Hematopoietic multipotent progenitor cell (in vitro differentiated cells): ENCODE measurements around the gene ECHDC1. TPM values are rescaled to one million over a fixed set of nuclear protein-coding genes. Genes with fewer than 3 reads are reported as not detected.
A peak's percentile ranks its signal among the peaks of the same experiment; 100 is the strongest.
"Not testable (repeated sequence)": the region's sequence is repeated elsewhere in the genome, so short reads cannot be mapped to it uniquely, and the experiment has no call there.

Source experiments
- DNase-seq, 3 donors: peaks; one replicate each; pipeline ENCODE4 v3.0.0-alpha.2; 2011 to 2015; ENCODE audit warnings: low read depth in 2 of 3, low spot score in 2 of 3
- total RNA-seq: library from RNA; depleted of rRNA; stranded (reverse); fragments of >200 nt; gene quantifications from one replicate; pipeline ENCODE4 v1.2.3, GENCODE V29; 2012

The ECHDC1 gene, protein sequence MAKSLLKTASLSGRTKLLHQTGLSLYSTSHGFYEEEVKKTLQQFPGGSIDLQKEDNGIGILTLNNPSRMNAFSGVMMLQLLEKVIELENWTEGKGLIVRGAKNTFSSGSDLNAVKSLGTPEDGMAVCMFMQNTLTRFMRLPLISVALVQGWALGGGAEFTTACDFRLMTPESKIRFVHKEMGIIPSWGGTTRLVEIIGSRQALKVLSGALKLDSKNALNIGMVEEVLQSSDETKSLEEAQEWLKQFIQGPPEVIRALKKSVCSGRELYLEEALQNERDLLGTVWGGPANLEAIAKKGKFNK
- total RNA-seq = 11.6 TPM

DNA sequence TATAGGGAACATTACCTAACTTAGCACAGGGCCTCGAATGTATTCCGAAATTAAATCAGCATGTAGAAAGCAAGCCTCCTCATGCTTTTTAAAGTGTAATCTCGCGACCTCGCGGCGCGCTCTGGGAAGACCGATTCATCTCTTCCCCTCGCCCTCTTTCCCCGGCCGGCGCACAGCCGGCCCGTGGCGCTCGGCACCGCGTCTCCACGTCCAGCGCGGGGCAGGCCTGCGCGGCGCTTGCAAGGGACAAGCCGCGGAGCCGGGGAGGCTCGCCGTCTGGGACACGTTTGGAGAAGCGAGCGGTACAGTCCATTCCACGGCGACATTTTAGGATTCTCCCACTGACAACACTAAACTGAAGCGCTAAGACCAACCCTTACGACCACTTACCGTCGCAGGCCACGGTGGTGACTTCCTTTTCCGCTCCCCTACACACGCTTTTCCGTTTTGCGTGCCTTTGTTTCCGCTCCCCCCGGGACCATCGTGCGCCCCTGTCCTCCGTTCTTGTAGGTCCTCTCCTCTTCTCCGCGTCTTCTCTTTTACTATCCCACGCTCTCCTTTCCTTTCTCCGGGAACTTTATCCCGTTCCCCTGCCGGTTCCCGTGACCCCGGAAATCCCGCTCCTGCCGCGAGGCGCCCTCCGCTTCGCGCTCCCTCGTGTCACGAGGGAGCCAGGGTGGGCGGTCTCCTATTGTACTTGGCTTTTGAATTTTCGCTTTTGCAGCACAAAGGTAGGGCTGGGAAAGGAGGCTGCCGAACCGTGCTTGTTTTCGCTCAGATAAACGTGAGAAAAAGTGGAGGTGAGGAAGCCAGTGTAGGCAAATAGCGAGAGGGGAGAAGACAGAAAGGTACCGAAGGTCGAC is at the start of gene ECHDC1:
Gene ECHDC1, minus strand, starts transcription at position 664 of the 863 bp plus-strand sequence. CDS start 12,581 bp downstream, outside the sequence.
- peak; percentile 51 to 79 (median 76) for DNase-seq

DNA sequence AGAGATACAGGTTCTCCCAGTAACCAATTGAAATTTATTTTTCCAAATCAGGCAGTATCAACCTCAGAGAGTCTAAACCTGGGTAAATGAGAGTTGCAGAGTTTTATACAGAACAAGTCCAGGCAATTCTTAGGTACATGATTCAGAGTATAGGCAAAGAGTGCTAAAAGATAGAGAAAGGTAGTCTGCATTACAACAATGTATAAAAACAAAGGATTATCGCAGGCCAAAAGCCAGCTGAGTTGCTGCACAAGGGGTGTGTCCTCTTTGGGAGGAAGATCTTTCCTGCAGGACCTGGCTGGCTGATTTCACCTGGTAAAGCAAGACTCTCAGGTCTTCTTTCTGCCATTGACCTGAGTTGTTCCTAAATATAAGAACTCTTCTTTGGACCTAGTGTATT is 48.9 kb upstream of the ECHDC1 start:
- DNase-seq = no peak

DNA sequence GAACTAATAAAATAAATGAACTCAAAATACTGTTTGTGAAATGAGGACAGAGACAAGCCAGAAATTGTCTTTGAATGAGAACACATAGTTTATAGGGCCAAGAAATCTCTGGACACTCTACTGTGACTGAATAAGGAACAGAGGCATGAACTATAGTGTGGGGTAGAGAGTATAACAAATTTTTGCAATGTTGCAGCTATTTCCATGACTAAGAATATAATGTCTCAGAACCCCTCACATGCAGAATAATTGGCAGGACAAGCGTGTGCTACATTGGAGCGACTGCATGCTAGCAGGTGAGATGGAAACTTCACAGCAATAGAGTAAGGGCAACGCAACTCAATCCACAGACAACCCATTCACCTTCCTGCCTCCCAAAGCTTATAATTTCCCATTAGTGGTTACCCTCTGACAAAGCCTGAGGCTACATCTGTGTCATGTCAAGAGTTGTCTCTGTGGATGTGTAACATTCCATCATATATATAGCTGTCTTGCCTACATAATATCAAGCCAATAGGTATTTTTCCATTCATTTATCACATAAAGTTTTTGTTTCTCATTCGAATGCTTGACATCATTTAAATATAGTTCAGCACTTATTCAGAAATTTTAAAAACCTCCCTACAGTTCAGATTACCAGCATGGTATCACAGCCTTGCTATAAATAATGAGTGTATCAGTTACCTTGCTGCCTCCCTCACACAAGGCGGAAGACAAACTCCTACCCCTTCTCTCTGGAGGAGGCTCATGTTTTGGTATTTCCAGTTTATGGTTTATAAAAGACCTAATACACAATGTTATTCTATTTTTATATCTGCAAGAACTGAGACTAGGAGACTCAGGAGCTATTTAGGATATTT is 47.9 kb upstream of the ECHDC1 start:
- no peak for DNase-seq

DNA sequence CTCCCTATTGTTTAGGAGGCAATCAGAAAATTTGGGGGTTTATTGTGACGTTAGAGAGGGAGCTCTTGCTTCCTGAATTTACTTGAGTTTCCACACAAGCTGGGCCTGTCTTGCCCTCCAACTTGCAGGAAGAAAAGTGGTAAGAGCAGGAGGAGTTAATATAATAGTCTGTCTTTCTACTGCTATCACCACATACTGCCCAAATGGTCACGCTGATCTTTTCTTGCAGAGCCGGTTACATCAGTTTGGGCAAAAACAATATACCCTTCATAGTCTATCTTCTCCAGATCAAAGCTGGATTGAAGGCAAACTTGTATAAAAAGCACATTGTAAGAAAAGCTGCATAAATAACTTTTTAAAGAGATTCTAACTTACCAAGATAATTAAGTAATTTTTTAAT is 46.3 kb upstream of the ECHDC1 start:
- DNase-seq = no peak

DNA sequence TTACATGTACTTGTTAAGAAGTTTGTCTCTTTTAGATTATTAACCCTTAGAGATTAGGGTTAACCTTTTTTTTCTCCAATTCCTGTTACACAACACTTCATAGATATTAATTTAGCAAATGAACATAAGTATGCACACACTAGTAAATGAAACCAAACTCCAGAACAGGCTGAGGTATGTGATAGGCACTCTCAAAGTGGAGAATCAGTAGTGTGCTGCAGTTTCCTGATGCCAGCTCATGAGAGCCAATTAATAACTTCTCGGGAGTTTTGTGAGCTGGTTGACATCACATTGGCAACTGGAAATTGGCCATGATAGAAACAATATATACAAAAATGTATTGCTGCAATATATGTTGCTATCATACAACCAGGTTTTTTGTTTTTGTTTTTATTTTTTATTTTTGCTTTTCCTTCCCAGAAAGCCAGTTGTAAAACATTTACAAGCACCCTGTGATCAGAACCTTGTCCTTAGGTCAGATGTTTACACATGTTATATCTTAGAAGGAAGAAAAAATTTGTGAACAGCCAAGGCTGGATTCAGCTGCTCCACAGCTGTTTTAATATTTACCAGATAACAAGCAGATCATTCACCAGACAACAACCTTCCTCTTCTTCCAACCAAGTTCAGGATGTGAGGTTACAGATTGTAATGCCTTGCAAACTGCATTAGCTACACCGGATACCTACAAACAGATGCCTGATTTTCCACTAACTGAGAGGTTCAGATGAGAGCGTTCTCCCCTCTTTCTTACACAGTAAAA is 42.4 kb upstream of the ECHDC1 start:
- no peak for DNase-seq

DNA sequence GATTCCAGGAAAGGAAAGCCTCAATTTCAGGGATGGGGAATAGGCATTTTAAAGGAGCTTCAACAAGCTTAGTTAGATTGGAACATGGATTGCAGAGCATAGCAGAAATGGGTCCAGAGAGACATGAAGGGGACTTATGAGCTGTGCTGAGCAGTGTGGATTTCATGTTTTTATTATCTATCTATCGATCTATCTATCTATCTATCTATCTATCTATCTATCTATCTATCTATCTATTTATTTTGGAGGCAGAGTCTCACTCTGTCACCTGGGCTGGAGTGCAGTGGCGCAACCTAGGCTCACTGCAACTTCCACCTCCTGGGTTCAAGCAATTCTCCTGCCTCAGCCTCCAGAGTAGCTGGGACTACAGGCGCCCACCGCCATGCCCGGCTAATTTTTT is 41.4 kb upstream of the ECHDC1 start:
- DNase-seq = not testable (repeated sequence)

DNA sequence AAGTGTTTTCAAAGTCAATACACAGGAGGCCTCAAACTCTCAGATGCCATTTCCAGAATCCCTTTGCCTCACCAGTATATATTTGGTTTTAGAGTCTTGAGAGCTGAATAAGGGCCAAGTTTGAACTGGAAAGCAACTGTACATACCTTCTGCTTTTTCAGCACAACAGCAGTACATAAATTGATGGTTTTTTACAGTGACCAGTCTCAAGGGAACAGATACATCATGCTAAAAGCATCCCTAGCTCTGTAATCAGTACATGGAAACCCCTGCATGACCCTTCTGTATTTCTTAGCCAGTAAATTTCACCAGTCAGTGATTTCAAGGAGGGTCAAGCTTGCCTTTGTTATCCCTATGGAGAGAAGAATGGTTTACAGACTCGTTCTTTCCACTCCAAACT is 40.6 kb upstream of the ECHDC1 start:
- DNase-seq = no peak

DNA sequence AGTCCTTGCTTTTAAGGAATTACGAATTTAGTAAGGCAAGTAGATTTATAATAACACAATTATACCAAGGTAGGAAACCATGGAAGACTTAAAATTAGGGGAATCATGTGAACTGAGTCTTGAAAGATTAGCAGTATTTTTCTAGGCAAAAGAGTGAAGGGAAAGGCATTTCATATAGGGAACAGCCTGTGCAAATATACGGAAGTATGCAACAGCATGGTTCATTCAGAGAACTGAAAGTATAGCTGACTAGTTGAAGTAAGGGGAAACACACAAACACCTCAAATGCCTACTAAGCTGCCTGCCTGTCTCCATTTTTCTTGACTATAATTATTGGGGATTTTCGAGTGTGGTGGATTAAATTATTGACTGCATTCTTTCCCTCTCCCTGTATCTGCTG is 39.0 kb upstream of the ECHDC1 start:
- DNase-seq = no peak

DNA sequence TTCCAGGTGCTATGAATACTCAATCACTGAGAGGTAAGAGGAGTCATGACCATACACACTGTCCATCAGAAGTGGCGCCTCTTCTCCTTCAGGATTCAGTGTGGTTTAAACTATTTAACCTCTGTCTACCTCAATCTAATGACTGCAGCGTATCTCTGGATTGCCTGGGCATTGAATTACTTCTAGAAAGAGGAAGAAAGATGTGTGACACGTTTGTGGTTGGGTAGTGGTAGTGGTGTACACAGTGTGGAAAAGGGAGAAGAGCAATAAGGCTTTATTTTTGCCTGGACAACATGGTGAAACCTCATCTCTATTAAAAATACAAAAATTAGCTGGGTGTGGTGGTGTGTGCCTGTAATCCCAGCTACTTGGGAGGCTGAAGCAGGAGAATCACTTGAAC is 38.0 kb upstream of the ECHDC1 start:
- DNase-seq = peak in 1 of 3 donors; percentile 6

DNA sequence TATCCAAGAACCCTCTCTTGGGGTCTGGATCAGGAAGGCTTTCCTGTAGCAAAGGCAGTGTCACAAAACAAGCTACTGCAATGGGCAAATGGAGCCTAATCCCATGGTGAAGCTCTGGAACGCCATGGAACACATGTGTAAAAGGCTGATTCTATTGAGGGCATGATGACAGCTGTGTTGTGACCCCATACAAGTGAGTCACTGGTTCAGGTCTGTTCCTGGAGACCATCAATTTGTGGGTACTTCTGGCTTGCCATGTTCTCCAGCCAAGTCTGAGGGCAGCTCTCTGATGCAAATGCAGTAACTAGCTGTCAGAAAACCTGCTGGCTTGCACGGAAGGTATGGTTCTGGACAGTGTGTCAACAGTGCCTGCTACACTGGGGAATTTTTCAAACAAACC is 33.3 kb upstream of the ECHDC1 start:
- DNase-seq = no peak

DNA sequence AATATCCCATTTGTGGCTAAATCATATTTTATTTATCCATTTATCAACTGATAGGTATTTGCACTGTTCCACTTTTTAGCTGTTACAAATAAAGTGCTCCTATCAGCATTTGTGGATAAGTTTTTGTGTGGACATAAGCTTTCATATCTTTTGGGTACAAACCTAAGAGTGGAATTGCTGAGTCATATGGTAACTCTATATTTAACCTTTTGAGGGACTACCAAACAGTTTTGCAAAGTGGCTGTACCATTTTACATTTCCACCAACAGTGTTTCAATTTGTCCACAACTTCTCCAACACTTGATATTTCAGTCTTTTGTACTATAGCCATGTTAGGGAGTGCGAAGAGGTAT is 23.6 kb upstream of the ECHDC1 start:
- DNase-seq = no peak

DNA sequence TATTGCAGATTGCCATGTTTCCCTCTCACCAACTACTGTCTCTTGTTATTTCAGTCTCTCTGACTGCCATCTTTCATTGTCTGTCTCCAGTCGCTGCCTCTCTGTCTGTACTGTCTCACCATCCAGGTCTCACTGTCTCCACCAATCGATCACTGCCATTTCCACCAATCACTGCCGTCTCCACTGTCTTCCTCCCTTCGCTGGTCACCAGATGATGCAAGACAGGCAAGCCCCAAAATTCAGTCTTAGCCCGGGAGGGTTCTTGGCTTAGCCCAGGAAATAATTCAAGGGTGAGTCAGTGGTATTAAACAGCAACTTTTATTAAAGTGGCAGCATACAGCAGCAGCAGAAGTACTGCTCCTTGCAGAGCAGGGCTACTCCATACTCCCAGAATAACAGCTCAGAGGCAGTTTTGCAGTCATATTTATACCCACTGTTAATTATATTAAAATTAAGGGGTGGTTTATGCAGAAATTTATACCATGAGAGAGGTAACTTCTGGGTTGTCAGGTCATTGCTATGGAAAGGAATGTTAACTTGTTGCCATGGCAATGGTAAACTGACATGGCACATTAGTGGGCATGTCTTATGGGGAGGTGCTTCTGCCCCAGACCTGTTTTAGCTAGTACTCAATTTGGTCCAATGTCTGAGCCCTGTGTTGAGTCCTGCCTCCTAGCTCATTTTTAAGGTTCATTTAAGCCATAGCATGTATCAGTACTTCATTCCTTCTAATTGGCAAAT is 23.0 kb upstream of the ECHDC1 start:
- no peak for DNase-seq

DNA sequence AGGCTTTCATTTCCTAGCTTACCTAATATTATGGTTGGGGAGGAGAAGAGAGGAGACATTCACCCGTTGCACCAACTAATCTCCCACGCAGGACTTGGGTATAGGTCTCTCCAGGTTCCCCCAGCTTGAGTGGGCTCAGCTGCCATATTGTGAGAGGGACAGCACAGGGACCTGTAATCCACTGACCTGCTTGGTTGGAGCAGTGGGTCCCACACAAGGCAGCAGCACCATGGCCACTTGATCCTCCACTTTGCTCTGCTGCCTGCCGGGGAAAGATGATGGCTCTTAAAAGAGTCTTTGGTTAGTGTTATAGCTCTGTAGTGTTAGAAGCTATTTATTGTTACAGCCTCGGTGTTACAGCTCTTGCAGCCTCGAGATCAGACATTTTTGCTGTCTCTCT is 22.5 kb upstream of the ECHDC1 start:
- DNase-seq = no peak

DNA sequence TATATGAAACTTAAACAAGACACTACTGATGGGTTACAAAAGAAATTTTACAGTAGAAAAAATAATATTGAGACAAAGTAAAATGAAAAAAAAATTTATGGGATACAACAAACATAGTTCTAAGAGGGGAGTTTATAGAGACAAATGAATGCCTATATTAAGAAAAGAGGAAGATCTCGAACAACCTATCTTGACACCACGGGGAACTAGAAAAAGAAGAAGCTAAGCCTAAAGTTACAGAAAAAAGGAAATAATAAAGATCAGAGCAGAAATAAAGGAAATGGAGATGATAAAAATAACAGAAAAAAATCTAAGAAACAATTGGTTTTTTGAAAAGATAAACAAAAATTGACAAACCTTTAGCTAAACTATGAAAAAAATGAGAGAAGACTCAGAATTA is 9.1 kb upstream of the ECHDC1 start:
- DNase-seq = no peak

DNA sequence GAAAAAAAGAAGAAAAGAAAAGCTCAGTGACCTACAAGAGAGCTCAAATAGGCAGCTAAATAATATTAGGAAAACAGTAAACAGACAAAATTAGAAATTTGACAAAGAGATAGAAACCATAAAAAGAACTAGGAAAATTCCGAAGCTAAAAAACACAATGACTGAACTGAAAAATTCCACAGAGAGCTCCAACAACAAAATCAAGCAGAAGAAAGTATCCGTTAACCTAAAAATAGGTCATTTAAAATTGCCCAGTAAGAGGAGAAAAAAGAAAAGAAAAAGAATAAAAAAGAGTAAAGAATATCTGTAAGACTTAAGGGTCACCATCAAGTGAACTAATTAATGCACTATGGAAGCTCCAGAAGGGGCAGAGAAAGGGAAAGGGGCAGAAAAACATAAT is 6.6 kb upstream of the ECHDC1 start:
- no peak for DNase-seq

DNA sequence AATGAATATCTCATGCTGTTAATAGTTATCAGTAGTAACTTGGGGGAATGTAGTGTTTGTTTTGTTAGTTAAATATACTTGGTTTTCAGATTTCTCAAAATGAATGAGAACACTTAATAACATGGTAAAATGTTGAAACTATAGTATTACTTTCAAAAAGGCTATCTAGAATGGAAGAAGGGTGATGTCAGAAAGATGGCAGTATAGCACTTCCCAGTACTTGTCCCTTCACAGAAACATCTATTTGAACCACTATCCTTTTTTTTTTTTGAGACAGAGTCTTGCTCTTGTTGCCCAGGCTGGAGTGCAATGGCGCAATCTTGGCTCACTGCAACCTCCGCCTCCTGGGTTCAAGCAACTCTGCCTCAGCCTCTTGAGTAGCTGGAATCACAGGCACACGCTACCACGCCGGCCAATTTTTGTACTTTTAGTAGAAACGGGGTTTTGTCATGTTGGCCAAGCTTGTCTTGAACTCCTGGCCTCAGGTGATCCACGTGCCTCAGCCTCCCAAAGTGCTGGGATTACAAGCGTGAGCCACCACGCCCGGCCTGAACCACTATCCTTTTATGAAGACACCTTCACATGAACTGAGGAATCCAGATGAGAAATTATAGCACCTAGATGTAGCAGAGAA is 4.7 kb upstream of the ECHDC1 start:
- DNase-seq = no peak

DNA sequence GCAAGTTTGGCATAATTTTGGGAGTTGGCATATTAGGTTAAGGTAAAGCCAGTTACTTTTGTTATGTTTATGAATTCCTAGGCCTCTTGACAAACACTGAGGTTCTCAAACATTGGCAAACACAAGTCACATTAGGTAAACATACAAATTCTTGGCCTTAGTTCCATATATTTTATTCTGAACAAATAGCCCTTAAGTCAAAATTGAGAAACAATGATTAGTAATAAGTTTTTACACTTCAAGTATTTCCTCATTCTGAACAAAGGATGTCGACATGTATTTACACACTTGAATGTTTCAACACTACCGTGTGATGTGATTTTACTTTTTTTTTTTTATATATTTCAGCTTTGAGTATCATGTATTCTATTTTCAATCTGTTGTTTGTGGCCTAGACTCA is 3.8 kb upstream of the ECHDC1 start:
- no peak for DNase-seq

DNA sequence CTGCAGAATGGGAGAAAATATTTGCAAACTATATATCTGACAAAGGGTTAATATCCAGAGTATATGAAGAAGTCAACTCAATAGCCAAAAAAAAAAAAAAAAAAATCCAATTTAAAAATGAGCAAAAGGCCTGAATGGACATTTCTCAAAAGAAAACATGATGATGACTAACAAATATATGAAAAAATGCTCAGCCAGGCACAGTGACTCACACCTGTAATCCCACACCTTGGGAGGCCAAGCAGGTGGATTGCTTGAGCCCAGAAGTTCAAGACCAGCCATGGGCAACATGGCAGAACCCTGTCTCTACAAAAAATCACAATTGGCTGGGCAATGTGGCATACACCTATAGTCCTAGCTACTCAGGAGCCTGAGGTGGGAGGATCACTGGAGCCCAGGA is 2.1 kb upstream of the ECHDC1 start:
- no peak for DNase-seq
